GM10248 (cell line): ENCODE data around the gene PATJ.
A peak's percentile ranks its signal among the peaks of the same experiment; 100 is the strongest.

Source experiments
- CTCF ChIA-PET: fragments of 300-600 bp; sonication (Branson Sonifier 250); formaldehyde crosslinking; extraction: SDS; loops from one replicate; lab custom pipeline; 2021; ENCODE audit warnings: antibody characterized with exemption; lab: Yijun Ruan, JAX
- POLR2A ChIA-PET: fragments of 350-650 bp; sonication (Branson Sonifier 250); formaldehyde crosslinking; extraction: SDS; loops from one replicate; lab custom pipeline; 2020; ENCODE audit warnings: antibody characterized with exemption; lab: Yijun Ruan, JAX
- DNase-seq: peaks from one replicate; pipeline ENCODE4 v3.0.0; 2012; ENCODE audit errors: extremely low spot score
- CTCF ChIP-seq: IDR thresholded peaks from 2 replicates; pipeline ENCODE4 v1.5.1; 2012; ENCODE audit warnings: mild to moderate bottlenecking, low read depth; ENCODE audit errors: extremely low read depth, missing control alignments, control extremely low read depth

PATJ gene

DNA sequence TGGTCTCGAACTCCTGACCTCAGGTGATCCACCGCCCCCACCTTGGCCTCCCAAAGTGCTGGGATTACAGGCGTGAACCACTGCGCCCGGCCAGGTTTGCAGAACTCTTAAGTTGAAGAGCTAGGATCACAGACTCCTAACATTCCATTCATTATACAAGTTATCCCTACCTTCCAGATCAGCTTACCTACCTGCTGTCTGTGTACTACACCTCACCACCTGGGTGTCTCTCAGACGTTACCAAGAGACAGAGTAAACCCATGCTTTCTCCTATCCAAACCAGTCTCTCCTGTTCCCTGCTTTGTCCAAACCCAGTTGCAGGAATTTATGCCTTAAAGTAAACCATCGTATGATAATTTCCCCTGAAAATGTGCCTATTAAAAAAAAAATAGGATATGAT, 329.4 kb downstream of the PATJ start:
- ChIA-PET POLR2A (no interaction called here), CTCF (interaction anchor here (1.2 to 3.4 kb wide), 3 partner anchors 11 to 65 kb away, joined by 3 to 13 read pairs (median 4); no protein-coding TSS in a partner anchor)
- DNase-seq = no peak

GRCh38 chr1:62076286-62076685, 334.0 kb downstream of the PATJ start:
- POLR2A ChIA-PET = no interaction called here
- no peak for DNase-seq
- CTCF ChIA-PET = interaction anchor here (1.3 to 2.0 kb wide), 2 partner anchors 8 to 55 kb away, joined by 5 to 7 read pairs; no protein-coding TSS in a partner anchor
- no peak for TF ChIP-seq CTCF

More for the DNA sequence above, 329.4 kb downstream of the PATJ start:
- TF ChIP-seq CTCF = no peak

DNA sequence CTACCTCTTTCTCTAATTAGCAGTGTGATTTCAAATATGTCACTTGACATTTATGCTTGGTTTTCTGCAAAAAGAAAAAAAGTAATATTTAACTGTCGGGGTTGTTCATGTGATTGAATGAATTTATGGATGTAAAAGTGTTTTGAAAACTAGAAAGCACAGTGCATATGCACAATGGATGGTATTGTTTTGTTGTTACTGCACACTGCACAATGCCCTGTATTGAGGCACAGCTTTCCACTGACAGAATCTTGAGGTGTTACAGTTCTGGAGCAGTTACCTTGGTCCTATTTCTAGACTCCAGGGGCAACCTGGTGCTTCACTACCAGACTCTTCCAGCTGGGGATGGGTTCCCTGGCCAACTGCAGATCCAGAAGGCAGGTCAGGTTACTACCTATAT, 335.5 kb downstream of the PATJ start:
- CTCF ChIA-PET = interaction anchor here (1.7 kb wide), 1 partner anchor 53 kb away, joined by 4 read pairs; no protein-coding TSS in a partner anchor
- POLR2A ChIA-PET = no interaction called here
- DNase-seq = no peak
- no peak for TF ChIP-seq CTCF

DNA sequence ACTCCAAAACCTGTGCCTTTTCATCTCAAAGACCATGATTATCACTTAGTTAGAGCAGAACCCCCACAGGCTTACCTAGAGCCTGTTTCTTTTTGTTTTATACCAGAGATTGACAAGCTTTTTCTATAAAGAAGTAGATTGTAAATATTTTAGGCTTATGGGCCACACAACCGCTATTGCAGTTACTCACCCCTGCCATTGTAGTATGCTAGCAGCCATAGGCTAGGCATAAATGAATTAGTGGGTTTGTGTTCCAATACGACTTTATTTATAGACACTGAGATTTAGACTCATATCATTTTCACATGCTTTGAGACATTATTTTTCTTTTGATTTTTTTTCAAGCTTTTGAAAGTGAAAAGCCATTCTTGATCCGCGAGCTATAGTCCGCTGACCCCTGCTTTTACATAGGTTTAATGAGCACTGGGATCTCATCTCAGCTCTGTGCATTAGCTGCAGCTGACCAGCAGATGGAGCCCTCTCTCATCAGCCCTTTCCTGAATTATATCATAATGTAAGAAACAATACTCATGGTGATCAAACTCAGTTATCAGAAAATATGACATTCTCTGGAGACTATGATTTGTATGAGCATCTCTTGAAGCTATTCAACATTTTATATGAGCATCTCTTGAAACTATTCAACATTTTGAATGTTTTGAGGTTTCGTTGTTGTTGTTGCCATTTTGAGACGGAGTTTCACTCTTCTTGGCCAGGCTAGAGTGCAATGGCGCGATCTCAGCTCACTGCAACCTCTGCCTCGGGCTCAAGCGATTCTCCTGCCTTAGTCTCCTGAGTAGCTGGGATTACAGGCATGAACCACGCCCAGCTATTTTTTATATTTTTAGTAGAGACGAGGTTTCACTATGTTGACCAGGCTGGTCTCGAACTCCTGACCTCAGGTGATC, 340.4 kb downstream of the PATJ start:
- CTCF ChIA-PET = interaction anchor here (0.7 to 4.4 kb wide), 32 partner anchors 10 to 181 kb away, joined by 3 to 80 read pairs (median 4); no protein-coding TSS in a partner anchor

GRCh38 chr1:62084310-62084890, 342.1 kb downstream of the PATJ start:
- POLR2A ChIA-PET = no interaction called here
- TF ChIP-seq CTCF = no peak
- CTCF ChIA-PET = interaction anchor here (2.1 to 4.4 kb wide), 3 partner anchors 9 to 48 kb away, joined by 7 to 80 read pairs (median 55); no protein-coding TSS in a partner anchor
- no peak for DNase-seq

More for the DNA sequence above, 340.4 kb downstream of the PATJ start:
- DNase-seq = peak; percentile 49
- POLR2A ChIA-PET = no interaction called here
- peak; percentile 92 for TF ChIP-seq CTCF

DNA sequence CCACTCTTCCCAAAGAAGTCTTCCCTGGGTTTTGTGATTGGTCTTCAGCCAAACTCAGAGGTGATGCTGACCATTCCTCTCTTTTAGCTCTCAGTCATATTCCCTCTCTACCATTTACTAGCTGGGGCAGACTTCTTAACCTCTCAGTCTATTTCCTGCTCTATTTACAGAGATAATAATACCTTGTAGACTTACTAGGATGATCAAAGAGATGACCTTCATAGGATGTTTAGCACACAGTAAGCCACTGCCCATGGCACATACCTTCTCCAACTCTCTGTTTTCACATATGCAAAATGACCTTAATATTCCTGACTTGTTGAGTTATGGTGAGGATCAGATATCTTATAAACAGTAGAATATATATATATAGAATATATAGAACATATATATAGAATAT, 346.2 kb downstream of the PATJ start:
- ChIA-PET POLR2A (no interaction called here), CTCF (interaction anchor here (1.2 kb wide), 1 partner anchor 10 kb away, joined by 3 read pairs; no protein-coding TSS in a partner anchor)
- no peak for TF ChIP-seq CTCF
- no peak for DNase-seq
